AG10803 (cell line): ENCODE data around the gene FNDC3B.

Experiments used
- DNase-seq: peaks from one replicate; pipeline ENCODE4 v3.0.0; 2010; ENCODE audit warnings: low read depth
- H3K4me3 ChIP-seq: 2 replicates; pipeline ENCODE4 v1.5.1; 2011; ENCODE audit warnings: mild to moderate bottlenecking, low read length, control low read depth
- CTCF ChIP-seq: conservative IDR thresholded peaks from 2 replicates; pipeline ENCODE4 v1.5.1; 2011; ENCODE audit warnings: mild to moderate bottlenecking, low read length, control low read depth, inconsistent platforms

Gene FNDC3B

DNA sequence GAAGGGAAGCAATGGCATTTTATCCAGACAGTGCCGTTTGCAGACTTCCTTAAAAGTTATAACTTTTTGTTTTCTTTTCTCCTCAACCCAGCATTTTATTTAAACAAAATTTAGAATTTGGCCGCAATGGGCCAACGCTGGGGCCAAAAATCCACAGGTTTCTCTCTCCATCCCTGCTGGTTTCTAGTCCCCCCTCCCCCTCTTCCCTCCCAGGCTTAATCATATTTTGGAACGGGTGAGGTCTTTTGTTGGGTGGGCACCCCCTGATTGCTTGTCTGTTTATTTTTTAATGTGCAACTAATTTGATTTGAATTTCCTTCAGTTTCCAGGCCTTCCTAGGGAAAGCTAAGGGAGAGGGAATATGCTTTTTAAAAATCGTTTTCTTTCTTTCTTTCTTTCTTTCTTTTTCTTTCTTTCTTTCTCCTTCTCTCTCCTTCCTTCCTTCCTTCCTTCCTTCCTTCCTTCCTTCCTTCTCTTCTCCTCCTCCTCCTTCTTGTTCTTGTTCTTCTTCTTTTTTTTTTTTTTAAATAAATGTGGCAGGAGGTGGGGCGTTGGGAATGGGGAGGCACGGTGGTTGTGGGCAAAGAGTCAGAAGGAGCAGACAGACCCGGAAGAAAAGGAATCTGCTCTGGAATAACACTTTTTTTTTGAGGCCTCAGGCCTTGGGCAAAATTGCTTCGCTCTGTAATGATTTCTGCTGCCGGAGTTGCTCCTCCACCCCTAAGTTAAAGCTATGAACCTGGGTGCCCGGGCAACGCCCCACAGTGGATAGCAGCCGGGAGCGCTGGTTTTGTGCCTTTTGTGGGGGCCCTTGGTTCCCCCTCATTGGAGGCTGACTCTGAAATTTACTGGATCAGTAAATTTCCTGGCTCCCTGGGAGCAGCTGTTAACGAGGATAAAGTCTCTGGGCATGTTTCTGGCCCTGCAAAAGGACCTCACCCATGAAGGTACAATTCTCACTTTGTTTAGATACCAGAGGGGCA is 1.9 kb downstream of the FNDC3B start:
- TF ChIP-seq CTCF, result no peak
- H3K4me3 ChIP-seq, result peak overlapping the region; percentile 82
- DNase-seq, result peak; percentile 78

- no peak for TF ChIP-seq CTCF
- peak overlapping the region; percentile 82 for H3K4me3 ChIP-seq
- peak; percentile 73 for DNase-seq
Observed at GRCh38 chr3:172042136-172042662, 2.8 kb downstream of the FNDC3B start.

- DNase-seq, result peak; percentile 91
- H3K4me3 ChIP-seq, result peak overlapping the region; percentile 82
Observed at GRCh38 chr3:172042663-172043179, 3.3 kb downstream of the FNDC3B start.

- TF ChIP-seq CTCF, result no peak
- DNase-seq, result no peak
- H3K4me3 ChIP-seq, result peak overlapping the region; percentile 29
Observed at GRCh38 chr3:172043233-172043632, 3.9 kb downstream of the FNDC3B start.

- H3K4me3 ChIP-seq, result no peak overlapping the region
- no peak for TF ChIP-seq CTCF
- DNase-seq, result no peak
Observed at GRCh38 chr3:172043766-172044165, 4.4 kb downstream of the FNDC3B start.

- DNase-seq, result no peak
- TF ChIP-seq CTCF, result no peak
Observed at GRCh38 chr3:172044833-172045585, 5.6 kb downstream of the FNDC3B start.

GRCh38 chr3:172046268-172046915 is 7.0 kb downstream of the FNDC3B start:
- TF ChIP-seq CTCF, result no peak
- no peak for DNase-seq
- no peak overlapping the region for H3K4me3 ChIP-seq

More at GRCh38 chr3:172044833-172045585, 5.6 kb downstream of the FNDC3B start:
- H3K4me3 ChIP-seq, result no peak overlapping the region
